HG03196 (cell line): ENCODE measurements around the gene ANK3.
"Not testable (repeated sequence)": the region's sequence is repeated elsewhere in the genome, so short reads cannot be mapped to it uniquely, and the experiment has no call there.

ENCODE experiments used
- ATAC-seq: cut with Tn5 transposase; IDR thresholded peaks from one replicate; pipeline ENCODE4 v1.9.1; 2021; ENCODE audit not compliant: unreplicated experiment

Gene ANK3

GRCh38 chr10:60310740-60311139, 78.9 kb downstream of the ANK3 start:
- no peak for ATAC-seq

- no peak for ATAC-seq
Measured at GRCh38 chr10:60309891-60310290, 79.8 kb downstream of the ANK3 start.

GRCh38 chr10:60309371-60309770, 80.3 kb downstream of the ANK3 start:
- ATAC-seq = no peak

- no peak for ATAC-seq
Measured at GRCh38 chr10:60305380-60305892, 84.2 kb downstream of the ANK3 start.

GRCh38 chr10:60304829-60305379, 84.8 kb downstream of the ANK3 start:
- ATAC-seq = no peak

- ATAC-seq = no peak
Measured at GRCh38 chr10:60303778-60304177, 85.9 kb downstream of the ANK3 start.

- ATAC-seq = no peak
Measured at GRCh38 chr10:60299961-60300883, 89.5 kb downstream of the ANK3 start.

GRCh38 chr10:60299390-60299778, 90.3 kb downstream of the ANK3 start:
- ATAC-seq = no peak

GRCh38 chr10:60298408-60299389, 91.0 kb downstream of the ANK3 start:
- ATAC-seq = no peak

- ATAC-seq = no peak
Measured at GRCh38 chr10:60296073-60296472, 93.6 kb downstream of the ANK3 start.

GRCh38 chr10:60295028-60295937, 94.4 kb downstream of the ANK3 start:
- ATAC-seq = no peak

GRCh38 chr10:60293581-60294175, 96.0 kb downstream of the ANK3 start:
- no peak for ATAC-seq

GRCh38 chr10:60292998-60293397, 96.7 kb downstream of the ANK3 start:
- no peak for ATAC-seq

- ATAC-seq = not testable (repeated sequence)
Measured at GRCh38 chr10:60292536-60292935, 97.1 kb downstream of the ANK3 start.

- ATAC-seq = no peak
Measured at GRCh38 chr10:60291344-60291930, 98.2 kb downstream of the ANK3 start.

GRCh38 chr10:60290558-60290957, 99.1 kb downstream of the ANK3 start:
- ATAC-seq = no peak

- no peak for ATAC-seq
Measured at GRCh38 chr10:60289800-60290199, 99.9 kb downstream of the ANK3 start.

- ATAC-seq = no peak
Measured at GRCh38 chr10:60288256-60288655, 101.4 kb downstream of the ANK3 start.

- ATAC-seq = no peak
Measured at GRCh38 chr10:60286559-60286958, 103.1 kb downstream of the ANK3 start.
